Measurements from ENCODE around the gene RYR2. TPM values are rescaled to one million over a fixed set of nuclear protein-coding genes. Genes with fewer than 3 reads are reported as not detected.

Gene RYR2
- total RNA-seq, 1 donor from 2014 or later, result 7.8 TPM

GRCh38 chr1:237197470-237198425 is 155.8 kb downstream of the RYR2 start:
- no peak for TF ChIP-seq CTCF (IDR thresholded peaks at IDR 0.05)
- Histone ChIP-seq H3K9me3 (no peaks in the 10 kb centered on the region), H3K4me1 (no peaks in the 10 kb centered on the region), H3K36me3 (no peaks in the 10 kb centered on the region), H3K27ac (no peak overlapping the region), H3K27me3 (no peaks in the 10 kb centered on the region), H3K4me3 (no peak overlapping the region)
- ATAC-seq (no peak), DNase-seq (no peak)
- intact Hi-C loops (cut with DNase I), result no loop called here

- ATAC-seq (no peak), DNase-seq (no peak)
- TF ChIP-seq CTCF (IDR thresholded peaks at IDR 0.05), result no peak
- intact Hi-C loops (cut with DNase I), result no loop called here
- Histone ChIP-seq H3K4me3 (no peak overlapping the region), H3K27ac (no peak overlapping the region), H3K9me3 (no peaks in the 10 kb centered on the region), H3K4me1 (no peaks in the 10 kb centered on the region), H3K36me3 (no peaks in the 10 kb centered on the region), H3K27me3 (no peaks in the 10 kb centered on the region)
Observed at GRCh38 chr1:237199026-237199425, 157.0 kb downstream of the RYR2 start.

- Histone ChIP-seq H3K27me3 (no peaks in the 10 kb centered on the region), H3K36me3 (no peaks in the 10 kb centered on the region), H3K9me3 (no peaks in the 10 kb centered on the region), H3K4me1 (no peaks in the 10 kb centered on the region), H3K27ac (no peak overlapping the region), H3K4me3 (no peak overlapping the region)
- no peak for ATAC-seq
- TF ChIP-seq CTCF (IDR thresholded peaks at IDR 0.05), result no peak
- intact Hi-C loops (cut with DNase I), result no loop called here
- no peak for DNase-seq
Observed at GRCh38 chr1:237201155-237201554, 159.2 kb downstream of the RYR2 start.

- Histone ChIP-seq H3K27me3 (no peaks in the 10 kb centered on the region), H3K27ac (no peak overlapping the region), H3K4me3 (no peak overlapping the region), H3K4me1 (no peaks in the 10 kb centered on the region), H3K9me3 (no peaks in the 10 kb centered on the region), H3K36me3 (no peaks in the 10 kb centered on the region)
- intact Hi-C loops (cut with DNase I), result no loop called here
- DNase-seq (no peak), ATAC-seq (peak; percentile 39)
- TF ChIP-seq CTCF (IDR thresholded peaks at IDR 0.05), result no peak
Observed at GRCh38 chr1:237204841-237205240, 162.9 kb downstream of the RYR2 start.

- H3K27ac ChIP-seq, result no peak overlapping the region
- peak; percentile 64 for ATAC-seq
- TF ChIP-seq CTCF (IDR thresholded peaks at IDR 0.05), result no peak
- H3K4me3 ChIP-seq, result no peak overlapping the region
- H3K36me3 ChIP-seq, result no peaks in the 10 kb centered on the region
- no peaks in the 10 kb centered on the region for H3K9me3 ChIP-seq
- intact Hi-C loops (cut with DNase I), result no loop called here
- no peak for DNase-seq
- no peaks in the 10 kb centered on the region for H3K4me1 ChIP-seq
- no peaks in the 10 kb centered on the region for H3K27me3 ChIP-seq
Observed at GRCh38 chr1:237205400-237206064, 163.5 kb downstream of the RYR2 start.
